Measurements from ENCODE around the gene FBXO38. TPM values are rescaled to one million over a fixed set of nuclear protein-coding genes. Genes with fewer than 3 reads are reported as not detected.

The FBXO38 gene
- total and polyA plus RNA-seq, 2 of the 13 experiments (the other 11 are each of a cell fraction or from before 2014, with no cell fraction given), result 24.8 to 35.9 TPM

- Histone ChIP-seq H3K9ac (ENCODE audit: insufficient read depth, low read depth, low read length) (no peak overlapping the region), H2AFZ (ENCODE audit: low read length) (no peak overlapping the region), H3K4me3 (replicated peaks in 1 of 3; ENCODE audit: insufficient read depth in 1 of 3, low read depth in 2 of 3, low read length in 3 of 3) (no peak overlapping the region), H3K4me1 (ENCODE audit: insufficient read depth, low read length) (no peaks in the 10 kb centered on the region), H3K9me3 (ENCODE audit: low read length) (no peaks in the 10 kb centered on the region), H3K79me2 (ENCODE audit: insufficient read depth, low read length) (no peaks in the 10 kb centered on the region), H3K36me3 (replicated peaks in 1 of 2; ENCODE audit: control insufficient read depth in 1 of 2, insufficient read depth in 2 of 2, low read length in 2 of 2) (no peaks in the 10 kb centered on the region), H3K27me3 (ENCODE audit: control insufficient read depth in 1 of 2, insufficient read depth in 2 of 2, low read length in 2 of 2) (no peaks in the 10 kb centered on the region), H3K4me2 (ENCODE audit: low read depth, low read length) (no peak overlapping the region), H3K27ac (ENCODE audit: extremely low read length, insufficient read depth, low read length) (no peak overlapping the region), H4K20me1 (ENCODE audit: insufficient read depth, low read length) (no peaks in the 10 kb centered on the region)
- no TSS peak for BruUV-seq (replicated peaks)
- WGBS (ENCODE audit: low lambda C conversion rate), result 52% methylated on average over 9 of the region's 10 CpGs
- no peak for FAIRE-seq
- DNase-seq (ENCODE audit: low spot score), result no peak
- CTCF ChIA-PET (ENCODE audit: low intra/inter-chr PET ratio, low total read pairs), result no interaction called here
- intact Hi-C loops (cut with micrococcal nuclease; ENCODE audit: unreplicated experiment) (no loop called here), in situ Hi-C loops (cut with HindIII; ENCODE audit: extremely low pct_ligation_motif_present, low pct_unique_long_range_greater_than_20kb) (no loop called here)
- no peak for ATAC-seq
- POLR2A ChIA-PET, result no interaction called here
- TF ChIP-seq ZNF160 (CRISPR knock-in tag; IDR thresholded peaks at IDR 0.05) (no peak), THAP7 (CRISPR knock-in tag; IDR thresholded peaks at IDR 0.05) (no peak), RBM39 (IDR thresholded peaks at IDR 0.05; ENCODE audit: low read depth, low read length, poor library complexity, severe bottlenecking) (no peak), RFXAP (CRISPR knock-in tag; IDR thresholded peaks at IDR 0.05; ENCODE audit: borderline replicate concordance) (no peak), NFATC3 (CRISPR knock-in tag; IDR thresholded peaks at IDR 0.05) (no peak)
Measured at GRCh38 chr5:148452499-148453193, 68.9 kb downstream of the FBXO38 start.

GRCh38 chr5:148454576-148454975, 70.8 kb downstream of the FBXO38 start:
- no peaks in the 10 kb centered on the region for H3K27me3 ChIP-seq (ENCODE audit: control insufficient read depth in 1 of 2, insufficient read depth in 2 of 2, low read length in 2 of 2)
- H3K9ac ChIP-seq (ENCODE audit: insufficient read depth, low read depth, low read length), result no peak overlapping the region
- BruUV-seq (replicated peaks), result no TSS peak
- WGBS (ENCODE audit: low lambda C conversion rate), result 57% methylated on average over 5 of the region's 5 CpGs
- H3K79me2 ChIP-seq (ENCODE audit: insufficient read depth, low read length), result no peaks in the 10 kb centered on the region
- DNase-seq (ENCODE audit: low spot score) (no peak), ATAC-seq (no peak), FAIRE-seq (no peak)
- intact Hi-C loops (cut with micrococcal nuclease; ENCODE audit: unreplicated experiment), result no loop called here
- no peaks in the 10 kb centered on the region for H3K4me1 ChIP-seq (ENCODE audit: insufficient read depth, low read length)
- no peak for TF ChIP-seq ZNF563 (CRISPR knock-in tag; IDR thresholded peaks at IDR 0.05)
- TF ChIP-seq ZNF124 (CRISPR knock-in tag; IDR thresholded peaks at IDR 0.05), result no peak
- no peak for TF ChIP-seq MXD1 (CRISPR knock-in tag; IDR thresholded peaks at IDR 0.05)
- no peak for TF ChIP-seq SYNCRIP (IDR thresholded peaks at IDR 0.05; ENCODE audit: insufficient read depth, low read depth, low read length)
- TF ChIP-seq TFAP4 (IDR thresholded peaks at IDR 0.05; ENCODE audit: borderline replicate concordance, low read depth), result no peak
- no peaks in the 10 kb centered on the region for H4K20me1 ChIP-seq (ENCODE audit: insufficient read depth, low read length)
- H3K36me3 ChIP-seq (replicated peaks in 1 of 2; ENCODE audit: control insufficient read depth in 1 of 2, insufficient read depth in 2 of 2, low read length in 2 of 2), result no peaks in the 10 kb centered on the region
- POLR2A ChIA-PET, result no interaction called here
- no peak overlapping the region for H2AFZ ChIP-seq (ENCODE audit: low read length)
- no peak overlapping the region for H3K4me3 ChIP-seq (replicated peaks in 1 of 3; ENCODE audit: insufficient read depth in 1 of 3, low read depth in 2 of 3, low read length in 3 of 3)
- no peaks in the 10 kb centered on the region for H3K9me3 ChIP-seq (ENCODE audit: low read length)
- CTCF ChIA-PET (ENCODE audit: low intra/inter-chr PET ratio, low total read pairs), result no interaction called here
- H3K27ac ChIP-seq (ENCODE audit: extremely low read length, insufficient read depth, low read length), result no peak overlapping the region
- H3K4me2 ChIP-seq (ENCODE audit: low read depth, low read length), result no peak overlapping the region
- in situ Hi-C loops (cut with HindIII; ENCODE audit: extremely low pct_ligation_motif_present, low pct_unique_long_range_greater_than_20kb), result no loop called here

Measured in HepG2 (cell line).